Measurements from ENCODE around the gene HHIP.

Gene HHIP

DNA sequence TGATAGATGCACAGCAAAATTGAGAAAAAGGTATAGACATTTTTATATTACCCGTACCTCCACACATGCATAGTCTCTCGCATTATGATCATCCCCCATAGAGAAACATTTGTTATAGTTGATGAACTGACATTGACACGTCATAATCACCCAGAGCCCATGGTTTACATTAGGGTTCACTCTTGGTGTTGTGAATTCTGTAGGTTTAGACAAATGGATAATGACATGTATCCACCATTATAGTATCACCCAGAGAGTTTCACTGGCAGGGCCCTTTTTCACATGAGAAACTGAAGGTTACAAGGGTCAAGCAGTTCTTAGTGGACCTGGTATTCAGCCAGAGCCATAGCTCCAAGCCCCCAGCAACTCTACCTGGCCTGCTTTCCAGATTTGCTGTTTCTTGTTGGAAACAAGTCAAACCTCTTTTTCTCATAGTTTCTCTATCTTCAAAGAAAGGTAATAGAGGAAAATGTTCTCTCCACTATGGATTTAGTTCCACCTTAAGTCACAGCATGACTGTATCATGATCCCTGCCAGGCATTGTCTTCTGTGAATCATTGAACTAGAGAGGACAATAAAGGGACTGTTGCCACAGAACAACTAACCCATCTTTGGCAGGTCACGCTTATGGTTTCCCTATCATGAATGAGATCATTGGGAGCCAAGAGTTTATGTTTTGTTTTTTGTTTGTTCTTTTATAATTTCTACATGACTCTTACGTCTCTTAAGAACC is 64.0 kb downstream of the HHIP start:
- no peak for DNase-seq

DNA sequence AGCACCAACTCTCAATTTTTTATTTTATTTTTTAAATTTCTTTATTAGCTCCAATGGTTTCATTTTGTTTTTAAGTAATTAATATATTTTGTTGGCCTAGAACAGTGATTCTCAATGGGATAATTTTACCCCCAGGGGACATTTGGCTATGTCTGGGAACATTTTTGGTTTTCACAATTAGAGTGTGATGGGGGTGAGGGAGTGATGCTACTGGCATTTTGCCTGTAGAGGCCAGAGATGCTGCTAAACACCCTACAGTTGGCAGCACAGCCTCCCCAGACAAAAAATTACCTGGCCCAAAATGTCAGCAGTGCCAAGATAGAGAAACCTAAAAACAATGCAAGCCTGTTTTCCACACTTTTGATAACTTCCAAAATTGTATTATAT is 64.6 kb downstream of the HHIP start:
- no peak for DNase-seq

DNA sequence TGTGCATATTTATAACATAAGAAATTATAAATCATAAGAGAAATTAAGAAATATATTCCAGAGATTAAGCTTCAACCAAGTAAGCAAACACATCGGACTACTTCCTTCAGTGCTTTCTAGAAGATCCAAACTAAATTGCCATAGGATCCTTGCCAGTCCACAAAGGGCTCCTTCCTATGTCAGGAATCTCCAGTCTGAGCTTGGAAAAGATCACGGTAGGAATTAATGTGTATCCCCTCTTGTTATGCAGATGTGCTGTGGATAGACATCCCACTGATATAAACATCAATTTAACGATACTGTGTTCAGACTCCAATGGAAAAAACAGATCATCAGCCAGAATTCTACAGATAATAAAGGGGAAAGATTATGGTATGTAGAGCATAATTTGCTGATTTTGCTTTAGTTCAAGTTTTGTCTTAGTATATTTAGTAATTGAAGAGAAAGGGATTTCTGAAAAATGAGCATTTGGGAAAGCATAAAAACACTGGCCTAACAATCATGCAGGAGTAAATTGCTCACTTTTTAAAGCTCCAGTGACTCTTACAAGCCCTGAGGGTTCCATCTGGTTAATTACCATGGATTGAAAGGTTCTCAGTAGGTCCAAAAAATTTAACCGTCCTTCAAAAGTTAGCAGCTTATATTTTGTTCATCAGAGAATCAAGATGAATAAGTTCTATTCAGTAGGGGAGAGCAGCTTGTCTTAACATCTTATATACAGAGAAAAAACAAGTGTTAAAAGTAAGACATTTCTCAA is 65.9 kb downstream of the HHIP start:
- DNase-seq, result no peak

- no peak for DNase-seq
These were observed 66.8 kb downstream of the HHIP start for GRCh38 chr4:144712775-144713174.

DNA sequence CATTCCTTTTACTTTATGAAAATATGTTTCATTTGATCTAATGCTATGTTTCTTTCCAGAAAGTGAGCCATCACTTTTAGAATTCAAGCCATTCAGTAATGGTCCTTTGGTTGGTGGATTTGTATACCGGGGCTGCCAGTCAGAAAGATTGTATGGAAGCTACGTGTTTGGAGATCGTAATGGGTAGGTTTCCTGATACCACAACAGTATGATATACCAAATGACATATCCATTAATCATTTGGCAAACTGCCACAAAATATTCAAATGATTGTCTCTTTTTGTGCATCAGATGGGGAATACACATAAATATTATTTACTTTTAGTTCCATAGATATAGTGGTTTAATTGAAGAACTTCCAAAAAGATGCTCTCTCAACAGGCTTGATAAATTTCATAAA is 68.2 kb downstream of the HHIP start:
- no peak for DNase-seq

- DNase-seq, result no peak
These were observed 69.3 kb downstream of the HHIP start for GRCh38 chr4:144715230-144715629.

DNA sequence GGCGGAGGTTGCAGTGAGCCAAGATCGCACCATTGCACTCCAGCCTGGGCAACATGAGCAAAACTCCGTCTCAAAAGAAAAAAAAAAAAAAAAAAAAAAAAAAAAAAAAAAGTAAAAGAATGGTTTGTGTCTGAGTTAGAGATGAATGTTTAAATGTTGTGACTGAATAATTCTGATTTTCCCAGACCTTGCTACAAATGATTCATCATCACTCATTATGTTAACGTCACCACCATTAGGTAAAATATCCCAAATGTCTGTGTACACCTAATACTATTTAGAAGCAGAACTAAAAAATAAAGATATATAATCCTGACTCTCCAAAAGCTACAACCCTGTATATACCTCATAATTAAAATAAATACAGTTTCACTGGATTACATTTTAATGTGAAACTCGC is 70.8 kb downstream of the HHIP start:
- DNase-seq, result no peak

DNA sequence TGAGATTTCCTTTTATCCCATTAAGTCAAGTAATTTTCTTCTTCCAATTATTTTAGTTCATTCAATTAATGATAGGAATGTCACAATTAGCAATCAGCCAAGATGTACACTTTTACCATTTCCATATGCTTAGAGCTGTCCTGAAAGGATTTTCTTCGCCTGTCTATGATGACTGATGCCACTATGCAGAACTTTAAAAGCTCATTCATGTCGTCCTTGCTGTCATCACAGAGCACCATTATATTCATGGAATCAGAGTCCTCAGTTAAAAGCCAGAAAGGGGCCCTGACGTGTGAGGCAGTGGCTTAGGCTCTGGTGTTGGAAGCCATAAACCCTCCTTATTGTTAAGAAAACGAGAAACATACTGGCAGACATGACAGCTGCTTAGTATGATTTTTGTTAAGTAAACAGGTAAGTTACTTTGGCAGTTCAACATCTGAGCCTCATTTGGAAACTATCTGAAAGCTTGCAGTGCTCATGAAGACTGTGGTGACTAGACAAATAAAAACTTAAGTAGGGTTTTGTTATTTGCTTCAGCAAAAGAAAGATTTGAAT is 73.1 kb downstream of the HHIP start:
- DNase-seq, result no peak

DNA sequence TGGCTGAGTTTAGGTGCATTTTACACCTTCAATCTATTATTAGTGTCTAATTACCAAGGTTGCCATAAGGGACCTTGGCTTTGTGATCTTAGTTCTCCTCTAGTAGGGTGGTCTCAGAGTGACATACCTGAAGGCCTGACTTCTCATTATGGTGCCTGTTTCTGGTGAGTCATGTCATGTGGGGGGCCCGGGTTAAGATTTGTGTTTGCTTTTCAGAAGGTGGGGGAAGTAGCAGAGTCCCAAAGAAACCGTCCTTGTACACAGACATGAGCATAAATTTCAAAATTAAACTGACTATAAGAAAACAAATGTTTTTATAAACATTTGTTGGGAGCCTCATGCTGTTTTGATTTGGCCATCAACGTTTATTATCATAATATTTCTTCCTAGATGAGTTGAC is 74.5 kb downstream of the HHIP start:
- DNase-seq, result no peak

DNA sequence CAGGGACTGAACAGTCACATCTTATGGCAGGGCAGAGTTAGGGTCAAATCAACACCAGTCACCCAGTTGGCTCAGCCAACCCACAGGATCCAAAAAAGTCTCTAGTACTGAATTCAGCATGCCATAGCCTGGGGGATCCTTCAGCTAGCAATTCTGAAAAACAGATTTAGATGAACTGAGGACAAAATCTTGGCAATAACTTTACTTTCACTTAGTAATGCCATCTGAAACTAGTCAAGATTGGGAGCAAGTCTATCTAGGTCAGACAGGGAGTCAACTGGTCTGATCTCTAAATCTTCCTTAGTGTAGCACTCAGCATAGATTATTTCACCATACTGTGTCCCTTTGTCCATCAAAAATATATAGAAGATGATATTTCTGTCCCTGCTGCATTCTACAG is 76.0 kb downstream of the HHIP start:
- no peak for DNase-seq

GRCh38 chr4:144723471-144723870 is 77.5 kb downstream of the HHIP start:
- no peak for DNase-seq

DNA sequence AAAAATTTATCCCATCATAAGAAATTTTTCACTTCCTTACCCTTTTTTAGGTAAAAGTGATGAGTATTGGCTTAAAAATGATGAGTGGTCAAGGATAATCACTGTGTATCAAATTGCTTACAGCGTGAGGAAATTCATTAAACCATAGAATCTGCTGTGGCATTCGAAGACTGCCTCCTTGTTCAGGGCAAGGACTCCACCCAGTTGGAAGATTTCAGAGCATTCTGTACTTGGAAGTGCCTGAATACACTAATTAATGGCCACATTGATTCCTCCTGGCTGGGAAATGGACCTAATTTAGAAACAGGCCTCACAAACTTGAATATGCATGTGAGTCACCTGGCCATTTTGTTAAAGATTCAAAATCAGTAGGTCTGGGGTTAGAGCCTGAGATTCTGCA is 83.2 kb downstream of the HHIP start:
- DNase-seq, result no peak

- no peak for DNase-seq
These were observed 86.8 kb downstream of the HHIP start for GRCh38 chr4:144732584-144733428.

DNA sequence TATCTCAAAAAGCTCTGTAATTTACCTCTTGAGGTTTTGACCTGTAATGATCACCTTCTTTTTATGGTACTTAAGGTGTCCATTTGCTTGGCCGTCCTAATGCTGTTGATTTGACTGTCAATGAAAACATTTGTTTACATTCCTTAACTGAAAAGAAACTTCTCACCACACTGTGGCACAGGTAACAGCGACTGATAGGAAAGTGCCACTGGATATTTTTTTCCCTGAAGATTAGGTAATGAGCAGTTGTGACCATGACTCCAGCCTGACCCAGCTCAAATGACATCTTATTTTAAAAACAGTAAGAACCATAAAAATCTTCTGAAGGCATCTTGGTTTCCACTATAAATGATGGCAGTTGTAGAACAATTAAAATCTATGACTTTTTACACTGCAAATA is 87.6 kb downstream of the HHIP start:
- DNase-seq, result no peak

GRCh38 chr4:144734522-144734921 is 88.6 kb downstream of the HHIP start:
- DNase-seq, result no peak

DNA sequence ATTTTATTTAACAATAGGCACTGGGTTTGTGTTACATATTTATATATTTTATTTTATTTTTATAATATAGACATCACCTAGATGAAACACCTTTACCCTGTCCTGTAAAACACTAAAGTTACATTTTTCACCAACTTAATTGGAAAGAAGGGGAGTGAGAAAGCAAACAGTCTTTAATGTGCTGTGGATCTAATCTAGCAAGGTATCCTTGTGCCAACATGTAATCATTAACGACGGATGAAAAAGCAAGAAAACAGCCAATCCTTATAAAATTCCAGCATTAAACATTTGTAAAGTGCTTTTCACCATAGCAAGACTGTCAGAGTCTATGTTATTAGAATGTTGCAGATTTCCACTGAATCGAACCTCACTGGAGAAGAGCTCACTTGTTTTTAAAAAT is 92.7 kb downstream of the HHIP start:
- no peak for DNase-seq

DNA sequence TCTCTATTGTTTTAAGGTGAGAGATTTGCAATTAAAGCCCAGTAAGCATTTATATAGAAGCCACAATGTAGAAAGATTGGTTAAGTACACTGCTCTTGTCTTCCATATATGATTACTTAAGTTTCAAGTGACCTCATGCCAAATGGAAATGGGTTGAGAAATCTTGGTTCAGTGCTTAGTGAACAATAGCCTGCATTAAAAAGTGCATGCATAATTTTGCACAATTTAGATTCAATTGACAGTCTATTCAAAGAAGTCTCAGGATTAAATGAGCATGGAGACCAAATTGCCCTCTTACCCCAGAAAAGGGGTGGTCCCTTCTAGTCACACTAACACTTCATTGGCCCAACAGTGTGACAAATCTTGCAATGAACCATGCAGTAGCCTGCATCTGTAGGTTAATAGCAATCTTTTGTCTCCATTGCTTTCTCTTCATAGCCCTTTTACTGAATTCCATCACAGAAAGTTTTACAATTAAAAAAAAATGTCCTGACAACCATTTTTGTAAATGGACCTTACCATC is 93.6 kb downstream of the HHIP start:
- no peak for DNase-seq

- no peak for DNase-seq
These were observed 94.4 kb downstream of the HHIP start for GRCh38 chr4:144740316-144740715.

GRCh38 chr4:144748814-144749555 is 103.0 kb downstream of the HHIP start:
- no peak for DNase-seq

DNA sequence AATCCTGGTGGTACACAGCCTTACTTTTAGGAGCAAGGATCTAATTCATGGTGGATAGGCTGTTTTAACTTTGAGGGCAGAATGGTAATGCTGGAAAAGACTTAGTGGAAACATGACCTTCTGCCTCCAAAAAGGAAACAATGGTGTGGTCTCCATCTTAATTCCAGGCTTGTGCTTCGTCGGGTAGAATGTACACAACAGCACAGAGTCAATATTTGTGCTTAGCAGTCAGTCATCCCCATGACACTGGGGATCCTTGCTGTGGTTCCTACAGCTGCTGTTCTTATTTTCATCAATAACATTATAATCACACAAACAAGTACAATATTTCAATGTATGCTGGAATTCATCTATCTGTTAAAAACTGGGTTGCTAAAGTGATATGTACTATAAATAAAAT is 104.4 kb downstream of the HHIP start:
- DNase-seq, result no peak

GRCh38 chr4:144754562-144755410 is 108.8 kb downstream of the HHIP start:
- no peak for DNase-seq

DNA sequence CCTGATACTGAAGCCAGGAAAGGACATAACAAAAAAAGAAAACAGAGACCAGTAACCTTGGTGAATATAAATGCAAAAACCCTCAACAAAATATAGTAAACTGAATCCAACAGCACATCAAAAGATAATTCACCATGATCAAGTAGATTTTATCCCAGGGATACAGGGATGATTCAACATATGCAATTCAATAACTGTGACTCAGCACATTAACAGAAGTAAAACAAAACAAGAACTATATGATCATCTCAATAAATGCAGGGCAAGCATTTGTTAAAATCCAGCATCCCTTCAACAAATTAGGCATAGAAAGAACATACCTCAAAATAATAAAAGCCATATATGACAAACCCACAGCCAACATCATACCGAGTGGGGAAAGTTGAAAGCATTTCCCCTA is 112.0 kb downstream of the HHIP start:
- DNase-seq, result no peak

Measured in NCI-H1417 treated with DMSO at 0.1 percent for 48 hours (cell line).